ENCODE results near the gene PAK6. TPM values are rescaled to one million over a fixed set of nuclear protein-coding genes. Genes with fewer than 3 reads are reported as not detected.

The PAK6 gene
- total and polyA plus RNA-seq, 9 of the 15 experiments (the other 6 are each of a cell fraction or from before 2014, with no cell fraction given): 0.03 to 0.74 (median 0.16) TPM; not detected in 2

DNA sequence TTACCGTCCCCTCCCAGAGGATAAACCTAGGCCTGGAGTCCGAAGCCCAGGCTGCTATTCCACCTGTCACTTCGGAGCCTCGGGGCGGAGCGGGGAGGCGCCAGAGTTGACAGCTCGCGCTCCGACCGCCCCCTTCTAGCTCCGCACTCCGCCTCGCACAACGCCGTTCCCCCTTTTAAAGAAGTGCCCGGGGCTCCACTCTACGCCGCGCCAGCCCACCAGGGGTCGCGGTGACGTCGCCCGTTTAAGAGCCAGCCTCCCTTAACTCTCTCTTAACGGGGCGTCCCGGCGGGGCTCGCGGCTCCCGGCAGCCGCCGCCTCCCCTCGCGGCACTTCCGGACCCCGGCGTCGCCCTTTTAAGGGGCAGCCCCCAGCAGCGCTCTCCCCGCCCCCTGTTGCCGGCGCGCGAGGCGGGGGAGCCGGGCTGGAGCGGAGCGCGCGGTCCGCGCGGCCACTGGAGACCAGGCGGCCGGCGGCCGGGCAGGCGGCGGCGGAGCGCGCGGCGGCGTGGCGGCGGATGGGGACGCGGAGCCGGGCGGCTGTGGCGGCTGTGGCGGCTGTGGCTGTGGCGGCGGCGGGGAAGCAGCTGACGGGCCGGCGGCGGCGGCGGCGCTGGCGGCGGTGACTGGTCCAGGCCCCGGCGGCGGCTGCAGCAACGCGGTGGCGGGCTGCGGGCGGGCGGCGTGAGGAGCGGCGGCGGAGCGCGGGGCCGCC, 84.5 kb downstream of the PAK6 start, which contains the start of gene INAFM2 (continued):
- TF ChIP-seq, protein P1, sequence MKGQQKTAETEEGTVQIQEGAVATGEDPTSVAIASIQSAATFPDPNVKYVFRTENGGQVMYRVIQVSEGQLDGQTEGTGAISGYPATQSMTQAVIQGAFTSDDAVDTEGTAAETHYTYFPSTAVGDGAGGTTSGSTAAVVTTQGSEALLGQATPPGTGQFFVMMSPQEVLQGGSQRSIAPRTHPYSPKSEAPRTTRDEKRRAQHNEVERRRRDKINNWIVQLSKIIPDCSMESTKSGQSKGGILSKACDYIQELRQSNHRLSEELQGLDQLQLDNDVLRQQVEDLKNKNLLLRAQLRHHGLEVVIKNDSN (CRISPR knock-in tag; IDR thresholded peaks at IDR 0.05): 0 out of 2 replicates have a peak, but pooled peaks have one; percentile 27
- TF ChIP-seq, protein P2, sequence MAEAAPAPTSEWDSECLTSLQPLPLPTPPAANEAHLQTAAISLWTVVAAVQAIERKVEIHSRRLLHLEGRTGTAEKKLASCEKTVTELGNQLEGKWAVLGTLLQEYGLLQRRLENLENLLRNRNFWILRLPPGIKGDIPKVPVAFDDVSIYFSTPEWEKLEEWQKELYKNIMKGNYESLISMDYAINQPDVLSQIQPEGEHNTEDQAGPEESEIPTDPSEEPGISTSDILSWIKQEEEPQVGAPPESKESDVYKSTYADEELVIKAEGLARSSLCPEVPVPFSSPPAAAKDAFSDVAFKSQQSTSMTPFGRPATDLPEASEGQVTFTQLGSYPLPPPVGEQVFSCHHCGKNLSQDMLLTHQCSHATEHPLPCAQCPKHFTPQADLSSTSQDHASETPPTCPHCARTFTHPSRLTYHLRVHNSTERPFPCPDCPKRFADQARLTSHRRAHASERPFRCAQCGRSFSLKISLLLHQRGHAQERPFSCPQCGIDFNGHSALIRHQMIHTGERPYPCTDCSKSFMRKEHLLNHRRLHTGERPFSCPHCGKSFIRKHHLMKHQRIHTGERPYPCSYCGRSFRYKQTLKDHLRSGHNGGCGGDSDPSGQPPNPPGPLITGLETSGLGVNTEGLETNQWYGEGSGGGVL (CRISPR knock-in tag; IDR thresholded peaks at IDR 0.05): no peak
- TF ChIP-seq SAFB2 (IDR thresholded peaks at IDR 0.05; ENCODE audit: borderline replicate concordance, low read depth, low read length, severe bottlenecking) (no peak), CCAR2 (IDR thresholded peaks at IDR 0.05; ENCODE audit: low read depth, low read length) (no peak), ZNF311 (CRISPR knock-in tag; IDR thresholded peaks at IDR 0.05) (no peak), RFX1 (IDR thresholded peaks at IDR 0.05) (no peak), MBD2 (IDR thresholded peaks at IDR 0.05; ENCODE audit: borderline replicate concordance, low read depth) (no peak), ZC3H4 (CRISPR knock-in tag; IDR thresholded peaks at IDR 0.05; ENCODE audit: borderline replicate concordance) (no peak), ZFPM2 (CRISPR knock-in tag; IDR thresholded peaks at IDR 0.05) (no peak), L3MBTL2 (IDR thresholded peaks at IDR 0.05) (peak; percentile 99), IRF2 (CRISPR knock-in tag; IDR thresholded peaks at IDR 0.05) (no peak), ZNF253 (CRISPR knock-in tag; conservative IDR thresholded peaks at IDR 0.05) (no peak), FUS (optimal IDR thresholded peaks at IDR 0.05; ENCODE audit: low read depth, low read length) (no peak), ZNF717 (CRISPR knock-in tag; IDR thresholded peaks at IDR 0.05) (no peak), EP300 (IDR thresholded peaks at IDR 0.05; ENCODE audit: low read length) (no peak; the same call in 1 of the 2 replicates), LARP7 (IDR thresholded peaks at IDR 0.05) (no peak), ZNF589 (CRISPR knock-in tag; IDR thresholded peaks at IDR 0.05; ENCODE audit: low read depth) (no peak), SMAD1 (IDR thresholded peaks at IDR 0.05; ENCODE audit: low read depth, low read length, partially characterized antibody) (no peak), ZNF212 (CRISPR knock-in tag; IDR thresholded peaks at IDR 0.05) (no peak), ZNF140 (CRISPR knock-in tag; IDR thresholded peaks at IDR 0.05) (no peak), SIX5 (IDR thresholded peaks at IDR 0.05; ENCODE audit: borderline replicate concordance in 1 of 2, insufficient read depth in 1 of 2, low read depth in 1 of 2, low read length in 2 of 2) (no peak), STAG1 (CRISPR knock-in tag; IDR thresholded peaks at IDR 0.05; ENCODE audit: borderline replicate concordance) (0 out of 2 replicates have a peak, but pooled peaks have one; percentile 13)
- TF ChIP-seq, protein P3, sequence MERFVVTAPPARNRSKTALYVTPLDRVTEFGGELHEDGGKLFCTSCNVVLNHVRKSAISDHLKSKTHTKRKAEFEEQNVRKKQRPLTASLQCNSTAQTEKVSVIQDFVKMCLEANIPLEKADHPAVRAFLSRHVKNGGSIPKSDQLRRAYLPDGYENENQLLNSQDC (CRISPR knock-in tag; IDR thresholded peaks at IDR 0.05): no peak
- TF ChIP-seq, protein P4, sequence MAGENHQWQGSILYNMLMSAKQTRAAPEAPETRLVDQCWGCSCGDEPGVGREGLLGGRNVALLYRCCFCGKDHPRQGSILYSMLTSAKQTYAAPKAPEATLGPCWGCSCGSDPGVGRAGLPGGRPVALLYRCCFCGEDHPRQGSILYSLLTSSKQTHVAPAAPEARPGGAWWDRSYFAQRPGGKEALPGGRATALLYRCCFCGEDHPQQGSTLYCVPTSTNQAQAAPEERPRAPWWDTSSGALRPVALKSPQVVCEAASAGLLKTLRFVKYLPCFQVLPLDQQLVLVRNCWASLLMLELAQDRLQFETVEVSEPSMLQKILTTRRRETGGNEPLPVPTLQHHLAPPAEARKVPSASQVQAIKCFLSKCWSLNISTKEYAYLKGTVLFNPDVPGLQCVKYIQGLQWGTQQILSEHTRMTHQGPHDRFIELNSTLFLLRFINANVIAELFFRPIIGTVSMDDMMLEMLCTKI (IDR thresholded peaks at IDR 0.05; ENCODE audit: partially characterized antibody): no peak

Data from K562 (cell line).